IMR-90 (cell line): ENCODE measurements around the gene ECM1. TPM values are rescaled to one million over a fixed set of nuclear protein-coding genes. Genes with fewer than 3 reads are reported as not detected.

Experiments
- ATAC-seq: fragments of 200-7000 bp; cut with Tn5 transposase; 2 replicates; pipeline ENCODE4 v1.9.1; 2020; ENCODE audit warnings: low read depth, mild to moderate bottlenecking, moderate library complexity
- BruUV-seq: library from RNA; stranded (reverse); fragments of 400-500 nt; replicated peaks from 2 replicates; lab custom pipeline; 2021; lab: Mats Ljungman, UMichigan
- CTCF ChIA-PET: fragments of 300-600 bp; formaldehyde crosslinking; extraction: SDS; loops from one replicate; lab custom pipeline; 2021; ENCODE audit warnings: antibody characterized with exemption; lab: Yijun Ruan, JAX
- POLR2A ChIA-PET: fragments of 300-600 bp; sonication (Branson Sonifier 250); formaldehyde crosslinking; loops from one replicate; lab custom pipeline; 2022; ENCODE audit warnings: antibody characterized with exemption; ENCODE audit not compliant: unreplicated experiment; lab: Charles Lee
- DNase-seq: peaks from one replicate; pipeline ENCODE4 v3.0.0; 2013
- H2AFZ ChIP-seq: replicated peaks from 2 replicates; pipeline ENCODE3; 2013; ENCODE audit warnings: low read length, mild to moderate bottlenecking; ENCODE audit not compliant: poor library complexity
- H2AK5ac ChIP-seq: 2 replicates; pipeline ENCODE4 v1.6.1; 2013; ENCODE audit warnings: low read depth, low read length, inconsistent platforms
- H2AK9ac ChIP-seq: replicated peaks from 2 replicates; pipeline ENCODE3; 2013; ENCODE audit warnings: mild to moderate bottlenecking, low read depth, low read length, moderate library complexity; ENCODE audit not compliant: poor library complexity
- H2BK120ac ChIP-seq: 2 replicates; pipeline ENCODE4 v1.6.1; 2013; ENCODE audit warnings: low read depth, low read length, inconsistent platforms
- H2BK15ac ChIP-seq: 3 replicates; pipeline ENCODE4 v1.6.1; 2013; ENCODE audit warnings: low read depth, low read length, inconsistent platforms
- H2BK20ac ChIP-seq: 2 replicates; pipeline ENCODE4 v1.6.1; 2013; ENCODE audit warnings: low read depth, mild to moderate bottlenecking, inconsistent platforms, low read length, moderate library complexity
- H2BK5ac ChIP-seq: 2 replicates; pipeline ENCODE4 v1.6.1; 2013; ENCODE audit warnings: mild to moderate bottlenecking, low read depth, low read length, inconsistent platforms; ENCODE audit not compliant: poor library complexity, severe bottlenecking
- H3K14ac ChIP-seq: replicated peaks from 2 replicates; pipeline ENCODE4 v1.6.1; 2013; ENCODE audit warnings: low read depth, low read length, inconsistent platforms
- H3K18ac ChIP-seq: 2 replicates; pipeline ENCODE4 v1.6.1; 2013; ENCODE audit warnings: low read depth, low read length, control low read depth
- H3K23ac ChIP-seq: 2 replicates; pipeline ENCODE4 v1.6.1; 2013; ENCODE audit warnings: low read depth, low read length, inconsistent platforms
- H3K27ac ChIP-seq: 2 replicates; pipeline ENCODE4 v1.5.1; 2013; ENCODE audit warnings: mild to moderate bottlenecking, control low read depth, low read length; ENCODE audit not compliant: insufficient read depth
- H3K27me3 ChIP-seq: 2 replicates; pipeline ENCODE4 v1.6.1; 2013; ENCODE audit warnings: low read length; ENCODE audit not compliant: control insufficient read depth, insufficient read depth
- H3K36me3 ChIP-seq: 2 replicates; pipeline ENCODE4 v1.6.1; 2013; ENCODE audit warnings: low read length, mixed read lengths; ENCODE audit not compliant: control insufficient read depth, insufficient read depth
- H3K4ac ChIP-seq: 2 replicates; pipeline ENCODE4 v1.6.1; 2013; ENCODE audit warnings: low read depth, low read length, inconsistent platforms
- H3K4me1 ChIP-seq: 2 replicates; pipeline ENCODE4 v1.6.1; 2013; ENCODE audit warnings: low read length, mixed read lengths; ENCODE audit not compliant: control insufficient read depth, insufficient read depth
- H3K4me2 ChIP-seq: 2 replicates; pipeline ENCODE4 v1.6.1; 2013; ENCODE audit warnings: low read depth, mild to moderate bottlenecking, control low read depth, low read length, moderate library complexity
- H3K4me3 ChIP-seq: 2 replicates; pipeline ENCODE4 v1.5.1; 2013; ENCODE audit warnings: low read depth, mild to moderate bottlenecking, control low read depth, low read length, moderate library complexity; ENCODE audit not compliant: insufficient read depth
- H3K56ac ChIP-seq: 2 replicates; pipeline ENCODE4 v1.6.1; 2013; ENCODE audit warnings: low read length, inconsistent platforms; ENCODE audit not compliant: insufficient read depth; ENCODE audit errors: extremely low read depth
- H3K79me1 ChIP-seq, 2 experiments: 2 replicates each; pipeline ENCODE4 v1.6.1; 2013; ENCODE audit warnings: low read length in 2 of 2, inconsistent platforms in 1 of 2, low read depth in 1 of 2
- H3K9ac ChIP-seq: 2 replicates; pipeline ENCODE4 v1.6.1; 2013; ENCODE audit warnings: low read depth, low read length, control low read depth
- H3K9me1 ChIP-seq: 2 replicates; pipeline ENCODE4 v1.6.1; 2013; ENCODE audit warnings: low read length, inconsistent platforms; ENCODE audit not compliant: insufficient read depth
- H3K9me3 ChIP-seq: 2 replicates; pipeline ENCODE4 v1.6.1; 2013; ENCODE audit warnings: low read length; ENCODE audit not compliant: control insufficient read depth, insufficient read depth
- H4K20me1 ChIP-seq: 2 replicates; pipeline ENCODE4 v1.6.1; 2013; ENCODE audit warnings: low read length, inconsistent platforms; ENCODE audit not compliant: insufficient read depth
- H4K5ac ChIP-seq: 2 replicates; pipeline ENCODE4 v1.6.1; 2013; ENCODE audit warnings: mild to moderate bottlenecking, low read depth, low read length, control low read depth
- H4K8ac ChIP-seq, 2 experiments: 2 replicates each; pipeline ENCODE4 v1.6.1; 2013; ENCODE audit warnings: low read depth in 2 of 2, low read length in 2 of 2, control low read depth in 1 of 2, inconsistent platforms in 1 of 2
- H4K91ac ChIP-seq: 2 replicates; pipeline ENCODE4 v1.6.1; 2013; ENCODE audit warnings: low read depth, low read length, inconsistent platforms; ENCODE audit not compliant: insufficient read depth
- CEBPB ChIP-seq: IDR thresholded peaks from 2 replicates; pipeline ENCODE4 v1.6.1; 2012; ENCODE audit warnings: low read depth, low read length, improper control_type of control experiment
- MAFK ChIP-seq: IDR thresholded peaks from 2 replicates; pipeline ENCODE4 v1.6.1; 2012; ENCODE audit warnings: low read depth, low read length, improper control_type of control experiment
- MAZ ChIP-seq: IDR thresholded peaks from 2 replicates; pipeline ENCODE4 v1.6.1; 2012; ENCODE audit warnings: low read depth, mild to moderate bottlenecking, low read length, improper control_type of control experiment, moderate library complexity, borderline replicate concordance
- MXI1 ChIP-seq: IDR thresholded peaks from 2 replicates; pipeline ENCODE4 v1.6.1; 2012; ENCODE audit warnings: low read depth, mild to moderate bottlenecking, low read length, moderate library complexity, borderline replicate concordance
- NFE2L2 ChIP-seq: fragments of 150-350 bp; IDR thresholded peaks from 2 replicates; pipeline ENCODE4 v1.6.1; 2016; ENCODE audit warnings: low read depth, mild to moderate bottlenecking, low read length
- RAD21 ChIP-seq: IDR thresholded peaks from 2 replicates; pipeline ENCODE4 v1.6.1; 2012; ENCODE audit warnings: low read length, improper control_type of control experiment
- RFX5 ChIP-seq: IDR thresholded peaks from 2 replicates; pipeline ENCODE4 v1.8.0; 2012; ENCODE audit warnings: low read depth, mild to moderate bottlenecking, low read length, moderate library complexity
- SMC3 ChIP-seq: fragments of 150-350 bp; IDR thresholded peaks from 2 replicates; pipeline ENCODE4 v1.6.1; 2016; ENCODE audit warnings: low read depth, mild to moderate bottlenecking, antibody characterized with exemption, low read length, moderate library complexity
- USF2 ChIP-seq: fragments of 150-350 bp; IDR thresholded peaks from 2 replicates; pipeline ENCODE4 v1.6.1; 2017; ENCODE audit warnings: mild to moderate bottlenecking, antibody characterized with exemption, low read length, low read depth
- WGBS, 2 experiments: methylation state at CpG; one replicate each; pipeline versions ENCODE4 v1.1.5 to v1.1.7; 2013; ENCODE audit warnings: missing lambda C conversion rate in 2 of 2; ENCODE audit not compliant: insufficient read length in 1 of 2; ENCODE audit errors: extremely low coverage in 2 of 2; 5-methylcytosine and 5-hydroxymethylcytosine counted together
- dilution Hi-C: fragments of 300-500 bp; cut with HindIII; formaldehyde crosslinking; loops from one replicate; pipeline ENCODE4 v1.14.3; 2018; ENCODE audit warnings: low sequenced_read_pairs; ENCODE audit not compliant: unreplicated experiment
- in situ Hi-C: fragments of 300-500 bp; cut with MboI; formaldehyde crosslinking; loops from 3 replicates; pipeline ENCODE4 v1.14.3; 2019; ENCODE audit warnings: low sequenced_read_pairs, inconsistent platforms, mixed read lengths
- intact Hi-C: fragments of 100-400 bp; cut with micrococcal nuclease; formaldehyde crosslinking; loops from 2 replicates; pipeline ENCODE4 v1.10.0; 2022
- polyA plus RNA-seq, 3 experiments: library from polyadenylated mRNA; depleted of rRNA; stranded (reverse); fragments of >200 nt; gene quantifications; 2 replicates each; pipeline ENCODE4 v1.2.3, GENCODE V29; 2012; ENCODE audit warnings: low replicate concordance in 1 of 3
- total RNA-seq: library from RNA; depleted of rRNA; stranded (reverse); fragments of >200 nt; gene quantifications from 2 replicates; pipeline ENCODE4 v1.2.3, GENCODE V29; 2012

The ECM1 gene
- total and polyA plus RNA-seq, 2 of the 4 experiments (the other 2 are of a cell fraction) = 20.1 to 230 TPM

GRCh38 chr1:150557813-150558212 lies 49.9 kb downstream of the ECM1 start:
- WGBS, 2 experiments = 100% methylated on average over 1 of the region's 15 CpGs; no CpG with 5 or more reads in 1 of the 2 experiments
- Histone ChIP-seq H3K27ac (no peak overlapping the region), H2AK5ac (no peak overlapping the region), H3K56ac (no peak overlapping the region), H4K5ac (no peak overlapping the region), H3K4ac (no peak overlapping the region), H3K9me3 (no peaks in the 10 kb centered on the region), H4K91ac (no peak overlapping the region), H2BK120ac (no peak overlapping the region), H4K8ac (no peak overlapping the region), H3K4me1 (peaks cover 20% of the 10 kb centered on the region), H4K20me1 (peaks cover 18% of the 10 kb centered on the region), H3K18ac (no peak overlapping the region), H3K4me2 (no peak overlapping the region), H3K9ac (no peak overlapping the region), H3K36me3 (peaks cover 5% of the 10 kb centered on the region), H3K27me3 (no peaks in the 10 kb centered on the region), H2AFZ (no peak overlapping the region), H3K14ac (no peak overlapping the region), H3K4me3 (no peak overlapping the region), H3K79me1 (peaks cover 12 to 71% of the 10 kb centered on the region in 2 experiments), H2BK15ac (no peak overlapping the region), H2BK5ac (no peak overlapping the region), H2AK9ac (no peak overlapping the region), H3K23ac (no peak overlapping the region), H3K9me1 (peaks cover 11% of the 10 kb centered on the region), H2BK20ac (no peak overlapping the region)
- ChIA-PET CTCF (no interaction called here), POLR2A (no interaction called here)
- in situ Hi-C loops (loop anchor here (10.0 kb wide), 1 partner anchor 293 kb away; the partner anchor contains the start of gene APH1A), dilution Hi-C loops (no loop called here), intact Hi-C loops (no loop called here)
- TF ChIP-seq CEBPB (no peak), MAFK (no peak), USF2 (no peak), MXI1 (no peak), RAD21 (no peak), MAZ (no peak), SMC3 (no peak), NFE2L2 (no peak), RFX5 (no peak)
- ATAC-seq (no peak), DNase-seq (no peak)
- BruUV-seq = no TSS peak
